OCI-LY3 (cell line): Measurements from ENCODE around the gene HCFC1.

Source experiments
- H2AFZ ChIP-seq: fragments of 200-600, 300-600 bp; shearing (Covaris generic); 2 replicates; pipeline ENCODE4 v1.6.0; 2014; ENCODE audit warnings: antibody characterized with exemption, low read depth, low read length
- H3K27ac ChIP-seq: fragments of 200-600, 300-600 bp; sonication (generic); 2 replicates; pipeline ENCODE4 v1.5.1; 2014; ENCODE audit warnings: mild to moderate bottlenecking, low read length, moderate library complexity, mixed read lengths
- H3K27me3 ChIP-seq: fragments of 200-600, 300-600 bp; sonication (generic); 2 replicates; pipeline ENCODE4 v1.6.1; 2014; ENCODE audit warnings: low read depth, low read length, mixed read lengths
- H3K36me3 ChIP-seq: fragments of 200-600, 300-600 bp; sonication (generic); replicated peaks from 2 replicates; pipeline ENCODE3; 2014; ENCODE audit warnings: low read depth, low read length, mixed read lengths
- H3K4me1 ChIP-seq: fragments of 300-600, 200-600 bp; sonication (generic); 2 replicates; pipeline ENCODE4 v1.6.1; 2014; ENCODE audit warnings: low read length, mixed read lengths
- H3K4me2 ChIP-seq: fragments of 200-600, 300-600 bp; sonication (generic); 2 replicates; pipeline ENCODE4 v1.6.1; 2014; ENCODE audit warnings: low read length, mixed read lengths
- H3K4me3 ChIP-seq: fragments of 300-600, 200-600 bp; sonication (generic); 2 replicates; pipeline ENCODE4 v1.5.1; 2014; ENCODE audit warnings: antibody characterized with exemption, mild to moderate bottlenecking, low read length, moderate library complexity
- H3K79me2 ChIP-seq: fragments of 300-600, 200-600 bp; shearing (Covaris generic); 2 replicates; pipeline ENCODE4 v1.6.1; 2014; ENCODE audit warnings: mild to moderate bottlenecking, low read length, mixed read lengths
- H3K9ac ChIP-seq: fragments of 300-600, 200-600 bp; shearing (Covaris generic); 2 replicates; pipeline ENCODE4 v1.6.0; 2014; ENCODE audit warnings: mild to moderate bottlenecking, low read length, moderate library complexity
- H3K9me3 ChIP-seq: fragments of 200-600, 300-600 bp; shearing (Covaris generic); 2 replicates; pipeline ENCODE4 v1.6.1; 2014; ENCODE audit warnings: low read length, mixed read lengths; ENCODE audit not compliant: insufficient read depth
- H4K20me1 ChIP-seq: fragments of 200-600, 300-600 bp; sonication (generic); 2 replicates; pipeline ENCODE4 v1.6.1; 2016; ENCODE audit warnings: low read length, mixed read lengths; ENCODE audit not compliant: insufficient read depth
- CTCF ChIP-seq: fragments of 200-600, 300-600 bp; sonication (generic); IDR thresholded peaks from 2 replicates; pipeline ENCODE4 v1.5.1; 2014; ENCODE audit warnings: antibody characterized with exemption, low read length, low read depth
- EZH2phosphoT487 ChIP-seq: fragments of 200-600 bp; shearing (Covaris generic); IDR thresholded peaks from 2 replicates; pipeline ENCODE4 v1.6.1; 2018; ENCODE audit warnings: antibody characterized with exemption, mixed run types, low read depth

Gene HCFC1

GRCh38 chrX:153955228-153955732 is 16.3 kb downstream of the HCFC1 start:
- H3K4me3 ChIP-seq: no peak overlapping the region
- no peaks in the 10 kb centered on the region for H3K27me3 ChIP-seq
- no peak overlapping the region for H3K27ac ChIP-seq
- no peaks in the 10 kb centered on the region for H3K9me3 ChIP-seq
- H3K36me3 ChIP-seq: peaks cover 49% of the 10 kb centered on the region
- H2AFZ ChIP-seq: no peak overlapping the region
- no peak for TF ChIP-seq CTCF
- TF ChIP-seq EZH2phosphoT487: no peak
- H3K4me2 ChIP-seq: no peak overlapping the region
- H3K4me1 ChIP-seq: peaks cover 8% of the 10 kb centered on the region
- no peak overlapping the region for H3K9ac ChIP-seq
- peaks cover 8% of the 10 kb centered on the region; the same call in 1 of the 2 replicates for H3K79me2 ChIP-seq
- H4K20me1 ChIP-seq: no peaks in the 10 kb centered on the region

DNA sequence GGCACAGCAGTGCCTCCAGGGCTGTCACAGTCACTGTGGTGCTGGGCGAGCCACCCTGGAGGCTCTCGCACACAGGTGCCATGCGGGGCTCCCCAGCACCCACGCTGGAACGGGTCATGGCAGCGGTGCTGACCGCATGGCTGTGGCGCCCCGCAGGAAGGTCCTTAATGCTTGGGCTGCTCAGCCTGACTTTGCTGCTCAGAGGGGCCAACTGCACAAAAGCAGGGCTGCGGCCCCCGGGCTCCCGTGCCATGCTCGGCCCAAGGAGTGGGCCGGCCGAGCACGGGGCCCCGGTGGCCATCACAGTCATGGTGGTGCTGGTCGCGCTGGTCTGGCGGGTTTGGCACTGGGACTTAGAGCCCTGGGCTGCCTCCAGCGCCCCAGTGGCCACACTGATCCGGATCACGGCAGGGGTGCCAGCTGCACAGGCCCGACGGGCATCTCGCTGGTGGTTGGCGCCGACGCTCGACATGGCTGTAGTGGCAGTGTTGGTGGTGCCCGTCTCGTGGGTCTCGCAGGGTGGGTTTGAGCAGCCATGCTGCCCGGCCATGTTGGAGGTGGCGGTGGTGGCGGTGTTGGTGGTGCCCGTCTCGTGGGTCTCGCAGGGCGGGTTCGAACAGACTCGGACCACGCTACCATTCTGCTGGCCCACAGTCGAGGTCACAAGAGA is 16.9 kb downstream of the HCFC1 start:
- TF ChIP-seq EZH2phosphoT487: no peak
- Histone ChIP-seq H3K79me2 (peaks cover 8% of the 10 kb centered on the region; the same call in 1 of the 2 replicates), H3K4me1 (peaks cover 8% of the 10 kb centered on the region), H3K4me3 (no peak overlapping the region), H3K4me2 (no peak overlapping the region), H3K9me3 (no peaks in the 10 kb centered on the region), H3K27me3 (no peaks in the 10 kb centered on the region), H3K9ac (no peak overlapping the region), H3K27ac (no peak overlapping the region), H3K36me3 (peaks cover 51% of the 10 kb centered on the region), H4K20me1 (no peaks in the 10 kb centered on the region), H2AFZ (no peak overlapping the region)

- Histone ChIP-seq H4K20me1 (no peaks in the 10 kb centered on the region), H3K36me3 (peaks cover 55% of the 10 kb centered on the region), H3K4me3 (no peak overlapping the region), H3K79me2 (peaks cover 8% of the 10 kb centered on the region; the same call in 1 of the 2 replicates), H3K9me3 (no peaks in the 10 kb centered on the region), H3K4me1 (peaks cover 8% of the 10 kb centered on the region), H3K4me2 (no peak overlapping the region), H3K27me3 (no peaks in the 10 kb centered on the region), H2AFZ (no peak overlapping the region), H3K27ac (no peak overlapping the region), H3K9ac (no peak overlapping the region)
- no peak for TF ChIP-seq CTCF
- TF ChIP-seq EZH2phosphoT487: no peak
Measured at GRCh38 chrX:153953892-153954557, 17.6 kb downstream of the HCFC1 start.

DNA sequence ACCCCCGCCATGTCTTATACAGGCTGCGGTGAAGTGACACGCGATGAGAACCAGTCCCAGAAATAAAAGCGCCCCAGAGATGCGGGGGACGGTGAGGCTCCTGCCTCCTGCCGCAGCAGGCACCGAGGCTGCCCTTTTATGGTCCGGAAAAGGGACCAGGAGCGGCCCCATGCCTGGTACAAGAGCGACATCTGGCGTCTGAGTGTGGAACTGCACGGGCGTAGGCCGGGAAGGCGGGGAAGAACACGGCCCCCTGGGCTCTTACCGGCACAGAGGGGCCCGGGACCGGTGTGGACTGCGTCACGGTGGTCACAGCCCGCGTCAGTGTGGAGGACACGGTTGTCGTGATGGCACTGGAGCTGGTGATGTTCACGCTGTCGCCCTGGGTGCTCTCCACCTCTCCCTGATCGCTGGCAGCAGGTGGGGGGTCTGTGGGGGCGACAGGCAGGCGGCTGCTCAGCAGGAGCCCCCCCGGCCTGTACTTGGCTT is 18.2 kb downstream of the HCFC1 start:
- Histone ChIP-seq H3K27ac (peak overlapping the region; percentile 77), H3K9ac (peak overlapping the region; percentile 60; the same call in 1 of the 2 replicates), H3K4me1 (peaks cover 8% of the 10 kb centered on the region), H3K4me2 (peak overlapping the region; percentile 49), H3K79me2 (peaks cover 8% of the 10 kb centered on the region; the same call in 1 of the 2 replicates), H4K20me1 (no peaks in the 10 kb centered on the region), H3K9me3 (no peaks in the 10 kb centered on the region), H2AFZ (no peak overlapping the region), H3K27me3 (no peaks in the 10 kb centered on the region), H3K4me3 (no peak overlapping the region), H3K36me3 (peaks cover 55% of the 10 kb centered on the region)
- TF ChIP-seq EZH2phosphoT487 (no peak), CTCF (peak; percentile 83)
